Keratinocyte (primary cell): ENCODE results near the gene FNDC10.

ENCODE experiments used
- EZH2 ChIP-seq: IDR thresholded peaks from one replicate; pipeline ENCODE4 v1.6.1; 2012; ENCODE audit warnings: inconsistent platforms, mild to moderate bottlenecking, low read length, moderate library complexity
- TF ChIP-seq, protein P1 (sequence below), 3 experiments: IDR thresholded peaks in 1 of 3; conservative IDR thresholded peaks in 1 of 3; optimal IDR thresholded peaks in 1 of 3; 2 replicates in 2 of 3; 3 replicates in 1 of 3; pipeline versions ENCODE3 to v1.5.1; 2011; ENCODE audit warnings: low read length in 3 of 3, mild to moderate bottlenecking in 3 of 3, moderate library complexity in 2 of 3, control low read depth in 1 of 3, inconsistent platforms in 1 of 3; ENCODE audit not compliant: insufficient read depth in 2 of 3; ENCODE audit errors: extremely low read depth in 1 of 3

DNA sequence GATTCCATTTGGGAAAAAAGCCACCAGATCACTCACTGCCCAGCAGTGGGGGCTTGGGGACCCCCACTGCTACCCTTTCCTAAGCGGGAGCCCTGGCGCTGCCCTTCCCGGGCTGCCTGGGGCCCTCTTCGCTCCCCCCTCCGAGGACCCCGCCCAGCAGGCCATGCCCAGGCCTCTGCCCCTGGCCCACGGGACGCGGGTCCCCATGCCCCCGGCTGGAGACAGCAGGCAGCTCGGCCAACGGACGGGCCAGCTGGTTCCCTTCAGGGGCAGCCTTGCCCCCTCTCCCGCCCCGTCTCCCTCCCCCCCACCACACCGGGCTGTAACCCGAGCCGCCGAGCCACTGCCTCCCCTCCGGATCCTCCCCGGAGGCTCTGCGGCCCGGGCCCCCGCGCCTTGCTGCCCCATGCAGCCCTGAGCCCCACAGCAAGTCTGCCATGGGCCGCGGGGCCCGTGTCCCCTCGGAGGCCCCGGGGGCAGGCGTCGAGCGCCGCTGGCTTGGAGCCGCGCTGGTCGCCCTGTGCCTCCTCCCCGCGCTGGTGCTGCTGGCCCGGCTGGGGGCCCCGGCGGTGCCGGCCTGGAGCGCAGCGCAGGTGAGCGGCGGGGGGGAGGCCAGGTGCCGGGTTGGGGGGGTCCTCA lies 32.0 kb upstream of the FNDC10 start, which contains the start of gene MMP23B:
- TF ChIP-seq, protein P1, sequence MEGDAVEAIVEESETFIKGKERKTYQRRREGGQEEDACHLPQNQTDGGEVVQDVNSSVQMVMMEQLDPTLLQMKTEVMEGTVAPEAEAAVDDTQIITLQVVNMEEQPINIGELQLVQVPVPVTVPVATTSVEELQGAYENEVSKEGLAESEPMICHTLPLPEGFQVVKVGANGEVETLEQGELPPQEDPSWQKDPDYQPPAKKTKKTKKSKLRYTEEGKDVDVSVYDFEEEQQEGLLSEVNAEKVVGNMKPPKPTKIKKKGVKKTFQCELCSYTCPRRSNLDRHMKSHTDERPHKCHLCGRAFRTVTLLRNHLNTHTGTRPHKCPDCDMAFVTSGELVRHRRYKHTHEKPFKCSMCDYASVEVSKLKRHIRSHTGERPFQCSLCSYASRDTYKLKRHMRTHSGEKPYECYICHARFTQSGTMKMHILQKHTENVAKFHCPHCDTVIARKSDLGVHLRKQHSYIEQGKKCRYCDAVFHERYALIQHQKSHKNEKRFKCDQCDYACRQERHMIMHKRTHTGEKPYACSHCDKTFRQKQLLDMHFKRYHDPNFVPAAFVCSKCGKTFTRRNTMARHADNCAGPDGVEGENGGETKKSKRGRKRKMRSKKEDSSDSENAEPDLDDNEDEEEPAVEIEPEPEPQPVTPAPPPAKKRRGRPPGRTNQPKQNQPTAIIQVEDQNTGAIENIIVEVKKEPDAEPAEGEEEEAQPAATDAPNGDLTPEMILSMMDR (optimal IDR thresholded peaks at IDR 0.05 in 1 of 3, IDR thresholded peaks at IDR 0.05 in 1 of 3, conservative IDR thresholded peaks at IDR 0.05 in 1 of 3; ENCODE audit: extremely low read depth in 1 of 3, insufficient read depth in 2 of 3, low read length in 3 of 3): no peak
- TF ChIP-seq EZH2: peak; percentile 32
